Aorta (tissue), 5 donors: ENCODE results near the gene ANTXR1. TPM values are rescaled to one million over a fixed set of nuclear protein-coding genes. Genes with fewer than 3 reads are reported as not detected.

Source experiments
- ATAC-seq: fragments of 200-7000 bp; cut with Tn5 transposase; one replicate; pipeline ENCODE4 v1.9.1; 2022; ENCODE audit warnings: moderate library complexity; ENCODE audit not compliant: low FRiP score
- DNase-seq, 2 donors: peaks; one replicate each; pipeline ENCODE4 v3.0.0-alpha.2; 2020
- H3K27ac ChIP-seq, 2 donors: one replicate each; pipeline ENCODE4 v1.5.1; 2013; ENCODE audit warnings: low read length in 2 of 2, mild to moderate bottlenecking in 2 of 2, moderate library complexity in 2 of 2, control low read depth in 1 of 2, inconsistent platforms in 1 of 2, low read depth in 1 of 2
- H3K27me3 ChIP-seq, 2 donors: one replicate each; pipeline ENCODE4 v1.6.1; 2013; ENCODE audit warnings: control low read depth in 1 of 2, low read length in 1 of 2, mild to moderate bottlenecking in 1 of 2, moderate library complexity in 1 of 2; ENCODE audit not compliant: insufficient read depth in 2 of 2, control insufficient read depth in 1 of 2
- H3K36me3 ChIP-seq, 2 donors: one replicate each; pipeline ENCODE4 v1.6.1; 2013; ENCODE audit warnings: control low read depth in 1 of 2, low read length in 1 of 2, mild to moderate bottlenecking in 1 of 2; ENCODE audit not compliant: insufficient read depth in 2 of 2, control insufficient read depth in 1 of 2
- H3K4me1 ChIP-seq, 2 donors: one replicate each; pipeline ENCODE4 v1.6.1; 2013; ENCODE audit warnings: low read length in 2 of 2, control low read depth in 1 of 2, mild to moderate bottlenecking in 1 of 2, moderate library complexity in 1 of 2; ENCODE audit not compliant: insufficient read depth in 2 of 2, control insufficient read depth in 1 of 2
- H3K4me3 ChIP-seq, 2 donors: one replicate each; pipeline ENCODE4 v1.5.1; 2013; ENCODE audit warnings: low read length in 2 of 2, control low read depth in 1 of 2, mild to moderate bottlenecking in 1 of 2
- H3K9me3 ChIP-seq: one replicate; pipeline ENCODE4 v1.6.1; 2013; ENCODE audit warnings: mild to moderate bottlenecking, low read length; ENCODE audit not compliant: control insufficient read depth
- WGBS, 2 donors: extraction: QIAGEN DNeasy Blood & Tissue Kit; methylation state at CpG; one replicate each; pipeline ENCODE4 v1.1.7; 2013; 5-methylcytosine and 5-hydroxymethylcytosine counted together
- intact Hi-C, 2 donors: fragments of 100-400 bp; cut with DNase I; formaldehyde crosslinking; loops; one replicate each; pipeline versions ENCODE4 v1.14.2 to v1.15.0; 2022
- polyA plus RNA-seq, 2 donors: library from polyadenylated mRNA; stranded (reverse); fragments of 200-250 nt; gene quantifications; one replicate each; pipeline ENCODE4 v1.2.3, GENCODE V29; 2013
- total RNA-seq, 2 donors: library from RNA; stranded (reverse); fragmentation: NEBNext Ultra II Directional; extraction: Animal tissue kit (Norgen Biotek cat#: 25700); gene quantifications; one replicate each; pipeline ENCODE4 v1.2.1, GENCODE V29; 2021
- donor health status: healthy with polysubstance abuse.
- donor health status: Bipolar disorder and iron deficiency.
- donor health status: DM: no; HTN: no; CAD: no.
- donor health status: DM: no; HTN: no; CAD: no.
- donor health status: DM: yes; HTN: yes; CAD: no.

Gene ANTXR1
- total and polyA plus RNA-seq, 4 donors, result 136 to 358 (median 160) TPM

DNA sequence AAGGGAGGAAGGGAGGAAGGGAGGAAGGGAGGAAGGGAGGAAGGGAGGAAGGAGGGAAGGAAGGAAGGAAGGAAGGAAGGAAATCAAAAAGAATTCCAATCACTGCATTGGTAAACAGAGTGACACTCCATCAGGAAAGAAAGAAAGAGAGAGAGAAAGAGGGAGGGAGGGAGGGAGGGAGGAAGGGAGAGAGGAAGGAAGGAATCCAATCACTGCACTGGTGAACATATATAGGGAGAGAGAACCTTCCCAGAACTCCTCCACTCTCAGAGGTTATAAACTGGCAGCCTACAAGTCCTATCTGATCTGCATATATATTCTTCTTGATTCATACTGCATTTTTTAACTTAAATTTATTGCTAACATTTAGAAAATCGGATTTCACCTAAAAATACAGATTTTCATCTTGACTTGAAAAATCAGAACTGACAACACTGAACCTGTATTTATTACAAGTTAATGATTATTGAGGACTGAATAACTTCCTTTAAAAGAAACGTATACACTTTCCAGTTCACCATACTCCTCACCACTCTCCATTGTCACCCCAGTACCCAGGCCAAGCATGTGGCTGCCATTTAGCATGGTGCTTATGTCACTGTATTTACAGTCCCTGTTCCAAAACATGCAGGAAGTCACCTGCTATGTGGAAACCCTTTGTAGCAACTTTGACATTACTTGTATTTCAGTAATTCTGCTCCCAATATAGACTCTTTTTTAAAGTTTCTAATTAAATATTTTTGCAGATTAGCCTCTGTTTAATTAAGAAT lies 83.5 kb downstream of the ANTXR1 start:
- Histone ChIP-seq H3K36me3 (no peaks in the 10 kb centered on the region), H3K4me3 (no peak overlapping the region), H3K4me1 (peaks cover 3% of the 10 kb centered on the region in 2 donors), H3K27ac (peak overlapping the region in 1 of 2 donors; percentile 67), H3K9me3 (no peaks in the 10 kb centered on the region), H3K27me3 (no peaks in the 10 kb centered on the region)
- WGBS, 2 donors, result 78 to 82% methylated on average over 2 of the region's 2 CpGs
- DNase-seq, result no peak
- no peak for ATAC-seq
- intact Hi-C loops, result no loop called here

DNA sequence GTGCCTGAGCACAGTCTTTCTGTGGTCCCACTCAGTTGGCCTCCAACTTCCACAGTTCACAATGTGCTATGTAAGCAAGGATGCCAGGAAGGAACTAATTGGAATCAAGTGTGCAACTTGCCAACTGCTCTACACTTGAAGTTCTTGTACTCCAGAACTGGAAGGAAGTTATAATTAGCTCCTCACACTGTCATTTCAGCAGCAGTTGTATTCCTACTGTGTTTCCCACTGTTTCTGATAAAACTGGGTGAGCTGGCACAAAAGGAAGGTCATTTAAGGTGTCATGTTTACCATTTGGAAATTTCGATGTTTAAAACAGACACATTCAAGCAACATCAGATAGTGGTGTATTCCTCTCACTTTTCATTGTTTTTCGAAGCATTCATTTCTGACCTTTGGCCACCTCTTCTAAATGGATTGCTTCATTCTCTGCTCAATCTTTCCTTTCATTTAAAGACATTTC lies 84.2 kb downstream of the ANTXR1 start:
- intact Hi-C loops, result no loop called here

DNA sequence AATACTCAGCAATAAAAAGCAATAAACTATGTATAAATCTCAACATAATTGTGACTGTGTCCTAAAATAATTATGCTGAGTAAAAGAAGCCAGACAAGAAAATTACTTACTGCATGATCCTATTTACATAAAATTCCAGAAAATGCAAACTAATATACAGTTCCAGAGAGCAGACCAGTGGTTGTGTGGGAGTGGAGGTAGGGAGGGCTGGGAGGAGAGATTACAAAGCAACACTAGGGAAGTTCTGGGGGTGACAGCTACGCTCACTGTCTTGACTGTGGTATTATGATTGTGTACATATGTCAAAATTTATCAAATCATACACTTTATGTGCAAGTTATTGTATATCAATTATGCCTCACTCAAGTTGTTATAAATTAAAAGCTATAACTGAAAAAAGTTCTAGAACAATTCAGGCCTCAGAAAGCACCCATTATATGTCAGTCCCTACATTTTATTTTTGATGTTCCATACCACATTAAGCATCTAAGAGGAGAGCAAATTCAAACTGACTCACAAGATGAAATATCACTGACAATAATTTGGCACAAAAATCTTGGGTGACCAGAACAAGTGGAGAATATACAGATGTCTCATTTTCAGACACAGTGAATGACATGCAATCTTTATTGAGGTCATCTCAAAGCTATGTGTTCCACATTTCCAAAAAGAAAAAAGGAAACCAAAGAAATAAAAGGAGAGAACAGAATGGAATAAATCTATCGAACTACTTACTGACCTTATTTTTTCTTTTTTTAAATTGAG lies 85.1 kb downstream of the ANTXR1 start:
- no peaks in the 10 kb centered on the region for H3K9me3 ChIP-seq
- no peaks in the 10 kb centered on the region for H3K27me3 ChIP-seq
- peaks cover 0 to 4% of the 10 kb centered on the region in 2 donors for H3K36me3 ChIP-seq
- ATAC-seq (no peak), DNase-seq (no peak)
- H3K4me1 ChIP-seq, result peaks cover 3% of the 10 kb centered on the region in 2 donors
- WGBS, 2 donors, result 55 to 62% methylated on average over 2 of the region's 2 CpGs
- H3K27ac ChIP-seq, result no peak overlapping the region
- intact Hi-C loops, result no loop called here
- no peak overlapping the region for H3K4me3 ChIP-seq

More for the DNA sequence above, 84.2 kb downstream of the ANTXR1 start:
- Histone ChIP-seq H3K9me3 (no peaks in the 10 kb centered on the region), H3K36me3 (no peaks in the 10 kb centered on the region), H3K4me1 (peaks cover 3% of the 10 kb centered on the region in 2 donors), H3K27me3 (no peaks in the 10 kb centered on the region), H3K27ac (peak overlapping the region in 1 of 2 donors; percentile 22), H3K4me3 (no peak overlapping the region)
- 48 to 53% methylated on average over 2 of the region's 2 CpGs for WGBS, 2 donors
- DNase-seq (no peak), ATAC-seq (peak; percentile 34)

DNA sequence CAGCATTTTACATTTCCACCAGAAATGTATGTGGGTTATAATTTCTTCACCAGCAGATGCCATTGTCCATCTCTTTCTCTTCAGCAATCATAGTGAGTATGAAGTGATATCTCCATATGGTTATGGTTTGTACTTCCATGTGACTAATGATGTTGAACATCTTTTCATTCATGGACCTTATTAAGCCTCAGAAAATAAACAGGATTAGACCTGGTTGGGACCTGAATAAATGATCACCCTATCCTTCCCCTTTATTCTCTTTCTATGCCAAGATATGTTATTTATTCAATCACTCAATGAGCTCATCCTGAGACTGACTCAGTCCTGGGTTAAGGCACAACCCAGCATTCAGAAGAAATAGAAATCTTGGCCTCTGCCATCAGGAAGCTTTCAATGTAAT lies 86.6 kb downstream of the ANTXR1 start:
- ATAC-seq, result no peak
- intact Hi-C loops, result no loop called here

DNA sequence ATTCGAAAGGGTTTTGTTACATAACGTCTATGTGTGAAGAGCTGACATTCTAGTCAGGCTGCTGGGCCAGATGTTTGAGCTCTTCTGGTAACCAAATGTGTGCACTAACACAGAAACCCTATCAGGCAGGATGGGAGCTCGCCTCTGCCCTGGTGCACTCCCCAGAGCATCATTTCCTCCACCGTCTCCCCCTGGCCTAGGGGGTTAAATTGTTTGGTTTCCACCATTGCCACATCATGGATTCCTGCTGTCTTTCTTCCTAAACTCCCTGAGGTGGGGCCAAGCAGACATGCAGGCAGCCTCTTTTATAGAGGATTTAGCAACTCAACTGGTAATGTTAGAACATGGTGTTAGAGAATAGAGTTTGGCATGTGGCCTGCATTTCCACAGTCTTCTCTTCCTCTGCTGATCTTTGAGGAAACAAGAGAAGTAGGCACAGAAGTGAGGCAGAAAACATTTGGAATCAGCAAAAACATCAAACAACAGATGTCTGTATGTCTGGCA lies 87.3 kb downstream of the ANTXR1 start:
- Histone ChIP-seq H3K27ac (peak overlapping the region in 1 of 2 donors; percentile 58), H3K36me3 (peaks cover 0 to 5% of the 10 kb centered on the region in 2 donors), H3K4me1 (peaks cover 3% of the 10 kb centered on the region in 2 donors), H3K4me3 (no peak overlapping the region), H3K9me3 (no peaks in the 10 kb centered on the region), H3K27me3 (no peaks in the 10 kb centered on the region)
- intact Hi-C loops, result no loop called here
- WGBS, 2 donors, result 56 to 71% methylated on average over 4 of the region's 4 CpGs
- ATAC-seq, result no peak
- DNase-seq, result no peak

More for the DNA sequence above, 86.6 kb downstream of the ANTXR1 start:
- H3K4me3 ChIP-seq, result no peak overlapping the region
- no peak overlapping the region for H3K27ac ChIP-seq
- H3K4me1 ChIP-seq, result peaks cover 3% of the 10 kb centered on the region in 2 donors
- no peaks in the 10 kb centered on the region for H3K9me3 ChIP-seq
- H3K27me3 ChIP-seq, result no peaks in the 10 kb centered on the region
- H3K36me3 ChIP-seq, result peaks cover 0 to 5% of the 10 kb centered on the region in 2 donors
- DNase-seq, result no peak

DNA sequence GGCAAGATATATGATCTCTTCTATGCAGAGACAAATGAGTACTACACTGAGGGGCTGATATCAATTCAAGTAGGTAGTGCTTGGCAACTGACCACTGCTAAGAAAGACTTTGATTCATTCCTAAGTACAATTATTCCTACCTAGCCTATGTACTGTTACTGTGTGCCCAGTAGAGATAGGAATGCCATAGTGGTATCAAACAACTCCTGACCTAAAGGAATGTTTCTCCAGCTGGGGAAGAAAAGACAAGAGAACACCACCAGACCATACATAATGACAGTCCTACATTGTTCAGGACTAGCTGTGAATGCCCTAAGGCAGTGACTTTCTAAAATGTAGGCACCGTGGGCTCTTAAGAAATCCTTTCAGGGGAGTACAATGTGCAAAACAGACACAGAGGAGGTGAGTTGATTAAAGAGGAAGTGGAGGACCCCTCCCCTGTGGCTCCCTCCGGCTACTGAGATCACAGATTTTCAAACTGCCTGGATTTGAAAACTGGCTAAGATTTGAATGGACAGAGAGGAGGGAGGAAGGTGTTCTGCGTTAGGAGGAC lies 89.1 kb downstream of the ANTXR1 start:
- WGBS, 2 donors, result 91% methylated on average over 3 of the region's 3 CpGs
- H3K4me1 ChIP-seq, result peaks cover 0 to 1% of the 10 kb centered on the region in 2 donors
- DNase-seq (no peak), ATAC-seq (no peak)
- H3K9me3 ChIP-seq, result no peaks in the 10 kb centered on the region
- H3K27me3 ChIP-seq, result no peaks in the 10 kb centered on the region
- H3K27ac ChIP-seq, result no peak overlapping the region
- peaks cover 0 to 5% of the 10 kb centered on the region in 2 donors for H3K36me3 ChIP-seq
- no peak overlapping the region for H3K4me3 ChIP-seq
- intact Hi-C loops, result no loop called here

DNA sequence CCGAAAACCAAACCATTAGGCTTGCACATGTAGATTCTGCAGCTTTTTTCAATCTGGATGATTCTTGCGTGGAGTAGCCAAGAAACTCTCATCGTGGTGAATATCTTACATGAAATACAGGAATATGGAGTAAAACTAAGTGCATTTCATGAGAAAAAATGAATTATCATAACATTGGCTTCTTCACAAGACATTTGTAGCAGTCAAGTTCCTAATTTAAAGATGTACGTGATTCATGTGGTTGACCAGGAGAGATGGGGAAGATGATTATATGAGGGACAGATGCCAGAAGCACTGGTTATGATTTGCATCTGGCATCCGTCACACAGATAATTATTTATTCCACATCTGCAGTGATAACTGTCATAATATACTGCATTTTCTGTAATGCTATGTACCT lies 90.4 kb downstream of the ANTXR1 start:
- H3K27ac ChIP-seq, result no peak overlapping the region
- ATAC-seq, result no peak

DNA sequence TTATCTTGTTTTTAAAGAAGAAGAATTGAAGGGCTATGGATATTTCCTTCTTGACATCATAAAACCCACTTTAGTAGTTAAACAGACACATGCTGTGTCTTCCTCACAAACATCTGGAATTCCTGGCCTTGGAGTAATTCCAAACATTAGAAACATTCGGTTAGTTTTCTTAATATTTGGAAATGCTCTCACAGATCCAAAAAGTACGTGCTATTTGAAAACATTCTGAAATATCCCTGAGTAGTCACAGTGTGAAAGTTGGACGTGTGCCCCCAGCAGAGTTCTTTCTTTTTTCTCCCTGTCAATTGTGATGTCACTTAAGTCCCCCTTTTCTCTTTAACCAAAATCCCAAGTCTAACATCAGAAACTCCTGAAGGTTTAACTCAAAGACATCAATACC lies 91.3 kb downstream of the ANTXR1 start:
- H3K27ac ChIP-seq, result peak overlapping the region in 1 of 2 donors; percentile 32
- no peaks in the 10 kb centered on the region for H3K27me3 ChIP-seq
- no peak overlapping the region for H3K4me3 ChIP-seq
- WGBS, 2 donors, result 9 to 15% methylated on average over 3 of the region's 3 CpGs
- H3K36me3 ChIP-seq, result peaks cover 0 to 5% of the 10 kb centered on the region in 2 donors
- peaks cover 0 to 1% of the 10 kb centered on the region in 2 donors for H3K4me1 ChIP-seq
- DNase-seq (no peak), ATAC-seq (no peak)
- intact Hi-C loops, result no loop called here
- no peaks in the 10 kb centered on the region for H3K9me3 ChIP-seq

More for the DNA sequence above, 90.4 kb downstream of the ANTXR1 start:
- intact Hi-C loops, result no loop called here
- no peaks in the 10 kb centered on the region for H3K27me3 ChIP-seq
- WGBS, 2 donors, result 75 to 77% methylated on average over 5 of the region's 5 CpGs
- no peak overlapping the region for H3K4me3 ChIP-seq
- peaks cover 0 to 1% of the 10 kb centered on the region in 2 donors for H3K4me1 ChIP-seq
- H3K9me3 ChIP-seq, result no peaks in the 10 kb centered on the region
- DNase-seq, result no peak
- H3K36me3 ChIP-seq, result peaks cover 0 to 5% of the 10 kb centered on the region in 2 donors
